Activated CD4-positive, alpha-beta T cell treated with anti-CD3 and anti-CD28 coated beads, Interleukin-2, Interleukin-6, amounts not matched to agents 100 ng/mL and 50 ng/mL, durations not matched to agents 16 hours and 8 hours (primary cell): ENCODE results near the gene RAVER2.
"Not testable (repeated sequence)": the region's sequence is repeated elsewhere in the genome, so short reads cannot be mapped to it uniquely, and the experiment has no call there.

Experiments
- DNase-seq: peaks from one replicate; pipeline ENCODE4 v3.0.0-alpha.2; 2020

The RAVER2 gene

DNA sequence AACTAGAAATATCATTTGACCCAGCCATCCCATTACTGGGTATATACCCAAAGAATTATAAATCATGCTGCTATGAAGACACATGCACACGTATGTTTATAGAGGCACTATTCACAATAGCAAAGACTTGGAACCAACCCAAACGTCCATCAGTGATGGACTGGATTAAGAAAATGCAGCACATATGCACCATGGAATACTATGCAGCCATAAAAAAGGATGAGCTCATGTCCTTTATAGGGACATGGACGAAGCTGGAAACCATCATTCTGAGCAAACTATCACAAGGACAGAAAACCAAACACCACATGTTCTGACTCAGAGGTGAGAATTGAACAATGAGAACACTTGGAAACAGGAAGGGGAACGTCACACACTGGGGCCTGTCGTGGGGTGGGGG lies 72.5 kb downstream of the RAVER2 start:
- not testable (repeated sequence) for DNase-seq

DNA sequence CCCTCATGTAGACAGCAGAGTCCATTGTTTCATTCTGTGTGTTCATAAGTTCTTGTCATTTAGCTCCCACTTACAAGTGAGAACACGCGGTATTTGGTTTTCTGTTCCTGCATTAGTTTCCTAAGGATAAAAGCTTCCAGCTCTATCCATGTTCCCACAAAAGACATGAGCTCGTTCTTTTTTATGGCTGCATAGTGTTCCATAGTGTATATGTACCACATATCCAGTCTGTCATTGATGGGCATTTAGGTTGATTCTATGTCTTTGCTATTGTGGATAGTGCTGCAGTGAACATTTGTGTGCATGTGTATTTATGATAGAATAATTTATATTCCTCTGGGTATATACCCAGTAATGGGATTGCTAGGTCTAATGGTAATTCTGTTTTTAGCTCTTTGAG lies 75.7 kb downstream of the RAVER2 start:
- DNase-seq, result not testable (repeated sequence)

DNA sequence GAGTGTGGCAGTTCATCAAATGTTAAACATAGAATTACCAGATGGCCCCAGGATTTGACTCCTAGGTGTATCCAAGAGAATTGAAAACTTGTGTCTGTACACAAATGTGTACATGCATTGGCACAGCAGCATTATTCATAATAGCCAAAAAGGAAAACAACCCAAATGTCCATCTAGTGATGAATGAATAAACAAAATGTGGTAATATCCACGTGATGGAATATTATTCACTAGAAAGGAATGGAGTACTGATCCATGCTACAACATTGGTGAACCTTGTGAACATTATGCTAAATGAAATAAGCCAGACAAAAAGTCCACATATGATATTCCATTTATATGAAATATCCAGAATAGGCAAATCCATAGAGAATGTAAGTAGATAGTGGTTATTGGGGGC lies 77.7 kb downstream of the RAVER2 start:
- no peak for DNase-seq

DNA sequence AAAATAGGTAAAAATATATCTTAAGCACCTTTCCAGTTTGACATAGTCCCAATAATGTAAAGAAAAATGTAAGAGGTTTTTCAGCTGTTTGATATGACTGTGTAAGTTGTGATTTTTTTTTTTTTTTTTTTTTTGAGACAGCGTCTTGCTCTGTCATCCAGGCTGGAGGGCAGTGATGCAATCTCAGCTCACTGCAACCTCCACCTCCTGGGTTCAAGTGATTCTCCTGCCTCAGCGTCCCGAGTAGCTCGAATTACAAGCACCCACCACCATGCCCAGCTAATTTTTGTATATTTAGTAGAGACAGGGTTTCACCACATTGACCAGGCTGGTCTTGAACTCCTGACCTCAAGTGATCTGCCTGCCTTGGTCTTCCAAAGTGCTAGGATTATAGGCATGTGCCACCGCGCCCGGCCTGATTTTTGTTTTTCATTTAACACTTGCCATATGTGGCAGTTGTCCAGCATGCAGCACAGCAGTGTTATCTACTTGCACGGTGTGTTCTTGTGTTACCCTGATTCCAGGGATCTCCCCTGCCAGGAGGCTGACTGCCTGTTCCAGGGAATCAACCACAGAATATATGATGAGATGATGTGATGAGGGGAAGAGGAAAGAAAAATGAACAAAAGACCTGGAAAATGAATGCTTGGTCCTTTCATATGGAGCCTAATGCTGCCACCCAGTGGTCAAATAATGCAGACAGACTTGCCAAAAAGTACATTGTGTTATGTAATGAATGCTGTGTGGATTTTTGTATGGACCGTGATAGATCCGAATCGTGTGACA lies 79.0 kb downstream of the RAVER2 start:
- DNase-seq, result peak; percentile 70

DNA sequence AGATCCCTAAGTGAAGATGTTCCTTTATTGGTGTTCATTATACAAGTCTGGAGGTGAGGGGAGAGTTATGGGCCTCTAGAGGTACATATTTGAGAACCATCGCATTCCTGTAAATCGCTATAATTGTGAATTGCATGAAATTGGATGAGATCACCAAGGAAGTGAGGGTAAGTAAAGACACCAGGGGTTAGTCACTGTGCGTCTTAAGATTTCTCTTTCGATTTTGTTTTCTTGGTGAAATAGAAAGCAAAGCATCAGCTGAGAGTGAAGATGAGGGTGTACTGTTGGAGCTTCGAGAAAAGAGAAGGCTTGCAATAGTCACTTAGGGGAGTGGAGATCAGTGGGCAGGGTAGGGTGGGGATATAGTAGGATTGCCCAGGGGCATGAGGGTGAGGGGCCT lies 82.1 kb downstream of the RAVER2 start:
- peak; percentile 50 for DNase-seq

DNA sequence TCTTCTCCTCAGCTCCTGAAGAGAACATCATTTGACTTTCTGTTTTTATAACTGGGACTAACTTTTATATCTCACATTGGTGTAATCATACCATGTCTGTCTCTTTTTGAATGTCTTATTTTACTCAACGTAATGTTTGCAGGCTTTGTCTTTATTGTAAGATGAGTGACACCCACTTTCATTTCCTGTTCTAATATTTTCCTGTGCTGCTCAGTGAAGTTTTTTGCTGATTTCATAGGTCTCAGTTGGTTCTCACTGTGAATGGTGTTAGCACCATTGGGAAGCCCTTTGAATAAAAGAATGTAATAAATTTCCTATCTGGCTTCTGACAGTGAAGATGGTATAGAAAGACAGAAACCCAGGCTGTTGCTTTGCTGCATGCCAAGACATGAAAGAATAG lies 84.0 kb downstream of the RAVER2 start:
- DNase-seq, result peak; percentile 7

DNA sequence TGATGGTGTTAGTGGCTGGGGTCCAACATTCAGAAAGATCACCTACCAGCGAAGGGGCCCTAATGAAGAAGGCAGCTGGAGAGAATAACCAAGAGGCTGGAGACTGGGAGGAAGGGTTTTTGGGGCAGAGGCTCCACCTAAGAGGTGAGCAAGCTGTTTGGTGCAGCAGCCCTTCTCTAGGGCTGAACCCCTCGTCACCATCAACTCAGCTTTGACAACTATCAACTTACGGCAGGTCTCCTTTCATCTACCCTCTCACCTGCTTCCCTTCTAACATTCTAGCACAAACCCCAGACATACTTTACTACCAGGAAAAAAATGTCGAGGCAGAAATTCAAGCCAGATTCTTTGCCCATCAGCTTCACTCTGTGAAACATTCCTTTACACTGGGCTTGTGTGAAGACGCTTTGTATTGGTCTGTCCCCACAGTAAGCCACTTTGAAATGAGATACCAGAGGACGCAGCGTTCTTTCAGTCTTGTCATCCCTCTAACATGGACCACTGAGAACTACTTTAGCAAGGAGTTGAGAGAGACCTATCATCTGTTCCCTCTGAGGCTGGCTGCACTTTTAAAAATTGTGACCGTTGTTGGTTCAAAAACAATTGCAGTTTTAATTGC lies 84.6 kb downstream of the RAVER2 start:
- DNase-seq, result no peak

DNA sequence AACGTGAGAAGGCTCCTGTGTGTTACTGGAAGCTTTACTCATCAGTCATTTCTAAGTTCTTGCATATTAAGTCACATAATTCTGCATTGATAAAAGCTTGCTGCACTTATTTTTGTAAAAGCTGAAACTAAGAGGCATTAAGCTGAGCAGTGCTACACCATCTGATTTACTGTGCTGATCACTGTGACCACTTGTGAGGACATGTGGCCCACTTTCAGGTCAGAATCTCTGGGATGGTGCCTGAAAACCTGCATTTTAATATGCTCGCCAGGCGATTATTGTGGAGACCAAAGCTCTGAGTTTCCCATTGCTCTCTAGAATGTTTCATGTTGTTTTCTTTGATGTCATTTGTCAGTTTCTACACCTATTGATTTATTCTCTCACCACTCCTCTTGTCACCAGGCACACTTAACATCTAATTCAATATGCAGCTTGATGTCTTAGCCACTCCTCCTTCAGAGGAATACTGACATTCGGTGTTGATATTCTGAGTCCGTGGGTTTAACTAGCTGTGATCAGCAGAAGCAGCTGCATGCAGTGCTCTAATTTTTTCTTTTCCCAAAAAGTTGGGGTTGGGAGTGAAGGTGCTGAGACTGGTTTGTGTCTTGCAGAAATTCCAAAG lies 85.3 kb downstream of the RAVER2 start:
- no peak for DNase-seq

DNA sequence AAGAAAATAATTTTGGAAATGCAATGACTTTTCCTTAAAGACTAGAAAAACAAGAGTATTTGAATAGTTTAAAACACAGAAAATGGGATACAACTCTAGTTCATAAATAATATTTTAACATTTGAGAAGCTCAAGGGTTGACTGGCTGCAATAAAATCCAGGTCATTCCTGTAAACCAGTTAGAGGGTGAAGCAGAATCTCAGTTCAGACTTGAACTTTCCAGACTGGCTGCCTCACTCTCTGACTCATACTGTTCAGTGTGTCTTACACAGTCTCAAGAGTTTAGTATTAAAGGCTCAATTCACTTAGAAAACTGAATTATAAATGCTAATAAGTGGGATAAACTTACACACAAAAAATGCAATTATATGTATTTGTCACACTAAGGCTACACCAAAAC lies 89.9 kb downstream of the RAVER2 start:
- DNase-seq, result no peak

DNA sequence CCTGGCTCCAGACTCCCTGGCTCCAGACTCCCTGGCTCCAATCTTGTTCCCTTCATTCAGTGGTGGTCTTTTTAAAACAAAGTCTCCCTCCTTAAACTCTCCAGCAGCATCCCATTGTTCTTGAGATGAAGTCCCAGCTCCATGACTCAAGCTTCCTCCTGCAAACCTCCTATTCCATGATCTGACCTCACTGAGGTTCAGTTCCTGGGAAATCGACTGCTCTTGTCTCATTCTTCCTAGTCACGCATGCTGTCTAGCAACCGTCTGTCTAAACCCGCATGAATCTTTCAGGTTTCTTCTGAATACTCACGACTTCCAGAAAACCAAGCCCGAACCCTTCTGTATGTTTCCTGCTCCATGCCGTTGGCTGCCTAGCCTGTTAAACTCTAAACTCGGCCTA lies 91.9 kb downstream of the RAVER2 start:
- no peak for DNase-seq

DNA sequence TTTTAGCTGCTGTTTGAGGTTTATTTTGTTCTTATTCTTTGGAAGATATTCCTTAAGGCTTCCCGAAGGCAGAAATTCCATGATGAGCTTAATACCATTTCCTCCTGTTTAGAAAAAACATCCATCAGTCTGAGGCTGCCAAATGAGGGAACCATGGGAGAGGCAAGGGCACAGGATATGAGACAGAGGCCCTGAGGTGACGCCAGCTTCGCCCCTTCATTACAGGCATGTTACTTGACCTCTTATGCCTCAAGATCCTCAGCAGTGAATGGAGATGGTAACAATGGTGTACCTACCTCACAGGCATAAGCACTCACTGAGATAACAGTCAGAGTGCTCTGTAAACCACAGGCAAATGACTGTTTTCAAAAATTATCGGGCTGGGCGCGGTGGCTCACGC lies 93.6 kb downstream of the RAVER2 start:
- no peak for DNase-seq

DNA sequence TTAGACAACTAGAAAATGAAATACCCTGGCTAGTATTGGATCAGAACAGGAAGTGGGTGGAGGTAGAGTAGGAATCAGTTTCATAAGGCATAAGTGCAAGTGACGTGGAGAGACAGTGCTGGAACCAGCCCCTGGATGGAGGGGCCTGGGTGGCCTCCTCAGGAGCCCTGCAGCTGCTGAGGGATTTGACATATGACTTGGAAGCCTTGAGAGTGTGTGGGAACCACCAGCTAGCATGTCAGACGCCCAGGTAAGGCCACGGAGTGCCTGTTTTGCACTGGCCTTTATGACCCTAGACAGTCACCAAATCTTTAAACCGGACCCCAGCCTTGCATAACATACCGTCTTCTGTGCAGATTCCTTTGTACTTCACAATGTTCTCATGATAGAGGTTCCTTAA lies 94.4 kb downstream of the RAVER2 start:
- no peak for DNase-seq

DNA sequence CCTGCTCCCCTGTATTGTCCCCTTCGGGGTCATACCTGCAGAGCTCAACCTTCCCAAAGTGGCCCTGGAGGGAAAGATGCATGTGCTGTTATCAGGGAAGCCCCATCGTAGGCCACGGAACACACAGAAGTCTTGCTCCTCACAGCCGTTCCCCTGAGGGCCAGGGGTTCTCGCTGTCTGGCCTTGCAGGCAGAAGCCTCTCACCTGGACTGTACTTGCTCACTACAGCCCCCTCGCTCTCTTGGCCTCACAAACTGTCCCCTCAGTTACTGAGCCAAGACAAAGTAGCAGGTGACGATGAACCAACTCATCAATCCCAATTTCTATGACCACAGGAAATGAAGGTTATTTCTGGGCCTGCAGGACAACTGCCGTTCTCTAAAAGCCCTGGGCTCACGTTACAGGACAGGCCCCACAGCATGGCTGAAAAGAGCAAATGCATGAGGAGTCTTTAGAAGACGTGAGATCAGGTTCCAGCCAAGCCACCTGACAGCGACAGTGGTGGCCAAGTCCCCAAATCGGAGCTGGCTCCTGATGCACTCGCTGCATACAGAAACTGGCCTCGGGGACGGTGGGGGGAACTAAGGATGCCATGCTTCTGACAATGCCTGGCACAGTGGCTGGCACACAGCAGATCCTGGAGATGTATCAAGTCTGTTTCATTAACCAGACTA lies 95.0 kb downstream of the RAVER2 start:
- DNase-seq, result no peak

DNA sequence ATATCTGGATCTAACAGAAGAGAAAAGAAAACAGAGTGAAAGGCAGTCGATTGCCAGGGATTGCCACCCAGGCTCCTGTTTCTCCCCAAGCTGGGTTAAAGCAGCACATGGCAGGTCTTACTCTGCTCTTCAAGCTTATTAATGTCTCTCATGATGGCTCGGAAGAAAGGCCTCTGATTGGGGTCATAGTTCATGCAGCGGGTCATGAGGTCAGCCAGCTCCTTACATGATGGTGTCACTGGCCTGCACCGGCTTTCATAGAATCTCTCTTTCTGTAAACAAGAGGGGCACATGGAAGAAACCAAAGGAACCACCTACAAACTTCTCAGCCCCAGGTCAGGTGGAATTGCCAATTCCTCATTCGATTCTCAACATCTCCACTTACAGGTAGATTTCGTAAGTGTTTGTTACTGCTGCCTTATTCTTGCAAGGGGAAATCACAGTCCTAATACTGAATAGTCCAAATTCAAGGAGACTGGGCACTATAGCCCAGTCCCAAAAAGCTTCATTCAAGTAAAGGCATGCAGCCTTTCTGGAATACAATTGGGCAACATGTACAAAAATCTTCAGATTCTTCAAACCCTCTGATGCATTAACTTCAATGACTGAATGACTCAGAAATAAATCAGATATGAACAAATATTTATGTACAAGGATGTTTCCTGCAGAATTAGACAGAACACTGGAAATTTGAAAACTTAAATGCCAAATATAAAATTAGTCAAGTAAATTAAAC lies 96.6 kb downstream of the RAVER2 start:
- no peak for DNase-seq

DNA sequence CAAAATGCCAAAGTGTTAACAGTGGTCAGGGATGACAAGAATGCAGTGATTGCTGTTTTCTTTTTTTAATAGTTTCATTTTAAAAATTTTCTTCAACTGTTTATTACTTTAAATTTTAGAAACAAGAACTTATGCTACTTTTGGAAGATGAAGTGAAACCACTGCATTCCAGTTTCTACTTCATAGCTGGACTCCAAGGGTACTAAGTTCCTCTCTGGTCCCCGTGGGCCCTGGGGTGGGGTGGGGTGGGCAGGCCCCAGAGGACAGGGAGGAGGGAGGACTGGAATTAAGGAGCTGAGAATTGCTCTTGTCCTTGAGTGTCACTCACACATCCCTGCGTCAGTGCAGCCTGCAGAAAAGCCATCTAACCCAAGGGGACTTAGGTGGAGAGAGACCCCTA lies 97.3 kb downstream of the RAVER2 start:
- no peak for DNase-seq

DNA sequence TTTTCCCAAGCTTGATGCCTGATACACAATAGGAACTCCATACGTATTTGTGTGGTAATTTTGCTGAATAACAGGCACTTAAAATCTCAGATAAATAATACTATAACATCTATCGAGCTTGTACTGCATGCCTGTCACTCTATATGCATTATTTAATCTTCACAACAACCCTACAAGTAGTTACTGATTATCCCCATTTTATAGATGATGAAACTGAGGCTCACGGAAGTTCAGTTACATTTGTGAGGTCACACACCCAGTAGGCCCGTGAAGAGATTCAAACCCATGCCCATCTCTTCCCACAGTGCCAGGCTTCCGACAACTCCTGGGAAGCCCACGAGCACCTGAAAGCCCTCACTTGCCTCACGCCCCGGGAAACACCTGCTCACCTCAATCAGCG lies 98.8 kb downstream of the RAVER2 start:
- no peak for DNase-seq

DNA sequence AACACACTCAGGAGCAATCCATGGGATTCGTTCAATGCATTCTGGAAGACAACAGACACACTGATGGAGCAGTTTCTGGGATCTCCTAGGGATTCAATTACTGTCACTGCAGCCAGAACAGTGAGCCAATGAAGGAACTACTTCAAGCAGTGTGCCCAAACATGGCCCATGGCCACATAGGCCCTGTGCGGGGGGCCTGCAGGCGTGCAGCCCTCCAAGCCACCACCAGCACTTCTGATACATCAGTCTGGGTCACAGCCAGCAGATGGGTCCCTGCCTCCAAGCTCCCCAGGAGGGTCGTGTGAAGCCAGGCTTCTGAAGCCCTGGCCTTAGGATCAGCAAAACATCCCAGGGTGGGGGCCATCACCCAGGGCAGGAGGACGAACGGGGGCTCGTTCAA lies 99.3 kb downstream of the RAVER2 start:
- DNase-seq, result no peak

DNA sequence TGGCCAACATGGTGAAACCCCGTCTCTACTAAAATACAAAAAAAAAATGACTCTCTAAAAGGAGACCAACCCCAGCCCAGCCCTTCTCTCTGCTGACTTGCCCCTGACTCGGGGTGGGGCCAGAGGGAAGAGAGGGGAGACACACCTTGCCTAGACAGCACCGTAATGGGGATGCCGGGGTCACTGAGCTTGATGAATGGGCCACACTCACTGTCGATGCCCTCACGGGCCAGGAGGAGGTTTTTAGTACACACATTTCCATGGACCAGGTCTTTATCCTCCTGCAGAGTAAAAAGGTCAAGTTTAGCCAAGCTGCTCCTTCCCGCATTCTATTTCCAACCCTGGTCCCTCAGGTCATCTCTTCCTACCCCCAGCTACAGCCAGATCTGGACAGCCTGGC lies 99.7 kb downstream of the RAVER2 start:
- no peak for DNase-seq

DNA sequence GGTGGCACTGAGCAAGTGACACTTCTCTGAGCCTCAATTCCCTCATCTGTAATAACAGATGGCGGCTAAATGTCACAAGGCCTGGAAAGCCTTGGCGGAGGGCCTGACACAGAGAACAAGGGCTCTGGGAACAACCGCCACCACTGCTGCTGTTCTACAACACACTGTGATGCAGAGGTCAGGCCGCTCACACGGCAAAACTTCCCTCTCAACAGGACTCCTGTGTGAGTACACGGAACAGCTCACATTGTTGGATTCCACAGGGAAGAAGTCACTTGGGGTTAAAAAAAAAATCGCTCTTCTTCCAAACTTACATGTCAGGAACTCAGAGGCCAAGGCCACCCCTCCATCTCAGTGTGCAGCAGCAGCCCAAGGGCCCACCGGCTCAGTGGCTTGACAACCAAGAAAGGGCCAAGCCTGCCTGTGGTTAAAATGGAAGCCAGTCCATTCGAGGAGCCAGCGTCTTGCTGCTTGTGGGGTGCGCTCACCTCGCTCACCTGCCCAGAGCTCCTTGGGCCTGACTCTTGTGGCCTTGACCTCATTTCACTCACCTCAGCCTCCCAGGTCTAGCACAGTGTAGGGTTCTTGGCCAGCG lies 101.1 kb downstream of the RAVER2 start:
- DNase-seq, result no peak

DNA sequence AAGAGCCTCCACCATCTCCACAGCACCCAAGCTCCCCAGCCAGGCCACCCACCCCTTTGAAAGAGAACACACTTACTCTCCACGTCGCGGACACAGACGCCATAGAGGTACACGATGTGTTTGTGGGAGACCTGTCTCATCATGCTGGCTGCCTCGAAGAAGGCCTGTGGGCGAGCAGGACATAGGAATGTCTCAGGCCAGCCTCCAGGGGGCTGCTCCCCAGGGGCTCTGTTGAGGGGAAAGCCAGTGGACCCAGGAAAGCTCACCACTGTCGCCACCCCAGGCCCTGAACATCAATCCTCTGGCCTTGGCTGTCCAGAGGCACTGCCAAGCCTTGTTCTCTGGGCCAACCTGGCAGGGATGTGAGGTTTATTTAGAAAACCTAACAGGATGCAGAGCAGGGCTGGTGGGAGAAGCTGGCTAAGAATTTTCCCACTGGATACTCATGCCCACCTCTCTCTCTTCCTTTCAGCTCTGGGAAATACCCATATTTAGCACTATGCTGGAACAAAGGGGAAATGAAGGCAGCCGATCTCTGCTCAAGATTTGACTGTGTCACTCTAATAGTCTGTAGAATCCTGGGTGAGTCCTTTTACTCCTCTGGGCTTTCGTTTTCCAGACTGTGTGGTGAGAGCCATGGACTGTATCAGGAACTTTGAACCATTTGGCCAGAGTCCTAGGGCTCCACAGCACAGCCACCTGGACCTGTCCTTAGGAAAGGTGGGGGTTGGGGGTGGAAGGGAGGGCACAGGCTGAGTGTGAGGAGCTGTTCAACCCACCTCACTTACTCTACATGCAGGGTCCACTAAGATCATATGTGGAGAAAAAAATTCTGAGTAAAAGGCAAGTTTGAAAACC lies 101.9 kb downstream of the RAVER2 start:
- DNase-seq, result no peak

DNA sequence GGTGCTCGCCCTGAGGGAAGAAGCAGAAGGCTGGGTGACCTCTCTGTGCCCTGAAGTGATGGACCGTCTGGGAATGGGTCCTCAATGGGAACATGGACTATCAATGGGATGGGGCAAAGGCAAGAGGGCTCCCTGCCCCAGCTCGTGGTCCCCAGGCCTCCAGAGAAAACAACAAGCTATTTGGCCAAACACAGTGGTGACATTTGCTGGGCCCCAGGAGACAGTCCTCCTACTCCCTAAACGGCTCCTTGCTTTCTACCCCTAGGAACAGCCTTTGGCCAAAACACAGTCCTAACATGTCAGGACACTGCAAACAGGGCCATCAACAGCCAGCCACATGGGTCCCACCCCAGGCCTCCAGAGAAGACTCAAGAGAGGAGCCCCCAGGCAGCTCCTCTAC lies 102.8 kb downstream of the RAVER2 start:
- no peak for DNase-seq

DNA sequence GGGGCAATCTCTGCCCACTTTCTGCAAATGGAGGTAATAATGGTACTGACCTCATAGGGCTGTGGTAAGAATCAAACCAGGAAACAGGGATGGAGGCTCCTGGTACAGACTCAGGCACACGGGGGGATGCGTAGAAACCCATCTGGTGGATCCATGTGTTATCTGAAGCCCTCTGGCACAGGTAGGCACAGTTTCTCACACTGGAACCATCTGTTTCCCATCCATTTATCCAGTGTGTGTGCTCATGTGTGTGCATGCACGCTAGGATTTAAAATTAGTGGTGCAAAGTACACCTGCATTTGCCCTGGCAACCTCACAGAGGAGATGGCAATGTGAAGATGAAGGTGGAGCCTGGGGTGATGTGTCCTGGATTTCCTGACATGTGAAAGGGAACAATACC lies 103.3 kb downstream of the RAVER2 start:
- no peak for DNase-seq
